ENCODE data around the gene BORCS5. TPM values are rescaled to one million over a fixed set of nuclear protein-coding genes. Genes with fewer than 3 reads are reported as not detected.

The BORCS5 gene
- total and polyA plus RNA-seq, 10 donors = 3.3 to 25.9 (median 14.9) TPM

DNA sequence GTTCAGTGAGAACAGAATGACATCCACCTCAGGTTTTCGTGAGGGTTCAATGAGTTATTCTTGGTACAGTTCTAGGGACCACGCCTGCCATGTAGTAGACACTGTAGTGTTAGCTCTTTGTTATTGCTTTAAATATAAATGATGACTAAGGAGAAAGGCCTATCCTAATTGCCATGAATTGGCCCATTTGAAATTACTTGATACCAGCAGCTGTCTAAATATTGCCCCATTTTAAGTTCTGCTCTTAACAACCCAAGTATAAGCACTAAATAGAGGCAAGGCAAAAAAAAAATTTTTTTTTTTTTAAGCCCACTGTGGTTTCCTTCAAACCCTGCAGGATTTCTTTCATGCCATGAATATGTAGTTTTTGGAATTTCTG, 84.5 kb downstream of the BORCS5 start:
- DNase-seq = no peak
- peaks cover 0 to 13% (median 3%) of the 10 kb centered on the region in 6 donors for H3K36me3 ChIP-seq
- no peak for TF ChIP-seq POLR2AphosphoS5 (IDR thresholded peaks at IDR 0.05)
- no peak for TF ChIP-seq POLR2A (IDR thresholded peaks at IDR 0.05)
- TF ChIP-seq, protein P1, sequence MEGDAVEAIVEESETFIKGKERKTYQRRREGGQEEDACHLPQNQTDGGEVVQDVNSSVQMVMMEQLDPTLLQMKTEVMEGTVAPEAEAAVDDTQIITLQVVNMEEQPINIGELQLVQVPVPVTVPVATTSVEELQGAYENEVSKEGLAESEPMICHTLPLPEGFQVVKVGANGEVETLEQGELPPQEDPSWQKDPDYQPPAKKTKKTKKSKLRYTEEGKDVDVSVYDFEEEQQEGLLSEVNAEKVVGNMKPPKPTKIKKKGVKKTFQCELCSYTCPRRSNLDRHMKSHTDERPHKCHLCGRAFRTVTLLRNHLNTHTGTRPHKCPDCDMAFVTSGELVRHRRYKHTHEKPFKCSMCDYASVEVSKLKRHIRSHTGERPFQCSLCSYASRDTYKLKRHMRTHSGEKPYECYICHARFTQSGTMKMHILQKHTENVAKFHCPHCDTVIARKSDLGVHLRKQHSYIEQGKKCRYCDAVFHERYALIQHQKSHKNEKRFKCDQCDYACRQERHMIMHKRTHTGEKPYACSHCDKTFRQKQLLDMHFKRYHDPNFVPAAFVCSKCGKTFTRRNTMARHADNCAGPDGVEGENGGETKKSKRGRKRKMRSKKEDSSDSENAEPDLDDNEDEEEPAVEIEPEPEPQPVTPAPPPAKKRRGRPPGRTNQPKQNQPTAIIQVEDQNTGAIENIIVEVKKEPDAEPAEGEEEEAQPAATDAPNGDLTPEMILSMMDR (IDR thresholded peaks at IDR 0.05 in 8 of 11, conservative IDR thresholded peaks at IDR 0.05 in 3 of 11) = no peak
- 94 to 98% (median 98%) methylated on average over 2 of the region's 2 CpGs for WGBS, 5 donors
- no peak overlapping the region for H3K4me3 ChIP-seq
- H3K9me3 ChIP-seq = no peaks in the 10 kb centered on the region
- H3K27ac ChIP-seq = peak overlapping the region; percentile 55 to 84 (median 76)
- intact Hi-C loops (cut with DNase I; ENCODE audit: low total_unique reads) = no loop called here
- H3K4me1 ChIP-seq = peaks cover 0 to 64% (median 28%) of the 10 kb centered on the region in 6 donors
- no peaks in the 10 kb centered on the region for H3K27me3 ChIP-seq (replicated peaks in 1 of 7)

GRCh38 chr12:12441843-12442461, 85.1 kb downstream of the BORCS5 start:
- H3K9me3 ChIP-seq = no peaks in the 10 kb centered on the region
- H3K4me3 ChIP-seq = no peak overlapping the region
- TF ChIP-seq, protein P1 (IDR thresholded peaks at IDR 0.05 in 8 of 11, conservative IDR thresholded peaks at IDR 0.05 in 3 of 11) = no peak
- peak in 1 of 3 donors; percentile 44 for TF ChIP-seq POLR2AphosphoS5 (IDR thresholded peaks at IDR 0.05)
- 33 to 43% (median 40%) methylated on average over 4 of the region's 4 CpGs for WGBS, 5 donors
- peaks cover 0 to 8% (median 2%) of the 10 kb centered on the region in 6 donors for H3K36me3 ChIP-seq
- no peak for DNase-seq
- intact Hi-C loops (cut with DNase I; ENCODE audit: low total_unique reads) = no loop called here
- H3K27me3 ChIP-seq (replicated peaks in 1 of 7) = no peaks in the 10 kb centered on the region
- peaks cover 0 to 69% (median 29%) of the 10 kb centered on the region in 6 donors for H3K4me1 ChIP-seq
- H3K27ac ChIP-seq = peak overlapping the region; percentile 55 to 84 (median 76)

DNA sequence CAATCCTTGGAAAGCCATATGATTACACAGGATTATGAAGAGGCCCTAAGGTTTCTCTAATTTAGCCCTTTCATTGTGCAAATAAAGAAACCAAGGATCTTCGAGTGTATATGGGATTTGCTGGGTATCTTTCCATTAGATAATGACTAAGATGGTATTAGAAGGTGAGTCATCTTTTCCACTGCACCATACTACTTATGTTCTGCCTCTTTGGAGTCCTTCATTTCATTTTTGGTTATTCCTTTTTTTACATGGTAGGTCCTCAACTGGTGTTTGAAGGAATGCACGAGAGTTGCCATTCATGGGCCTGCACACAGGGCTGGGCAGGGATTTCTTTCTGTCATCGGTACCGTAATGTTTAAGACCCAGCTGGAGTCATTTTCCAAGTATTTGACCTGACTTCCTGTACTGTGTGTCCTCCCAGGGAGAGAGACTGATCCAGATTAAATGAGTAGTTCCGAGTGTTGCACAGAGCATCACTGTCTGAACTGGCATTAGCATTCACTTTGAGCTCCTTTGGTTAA, 85.7 kb downstream of the BORCS5 start:
- H3K9me3 ChIP-seq = no peaks in the 10 kb centered on the region
- intact Hi-C loops (cut with DNase I; ENCODE audit: low total_unique reads) = no loop called here
- peak overlapping the region; percentile 0 to 84 (median 76) for H3K27ac ChIP-seq
- H3K36me3 ChIP-seq = peaks cover 0 to 2% (median 0%) of the 10 kb centered on the region in 6 donors
- DNase-seq = no peak
- peaks cover 0 to 76% (median 32%) of the 10 kb centered on the region in 6 donors for H3K4me1 ChIP-seq
- 61 to 77% (median 69%) methylated on average over 5 of the region's 5 CpGs for WGBS, 5 donors
- no peak for TF ChIP-seq POLR2A (IDR thresholded peaks at IDR 0.05)
- TF ChIP-seq POLR2AphosphoS5 (IDR thresholded peaks at IDR 0.05) = peak in 1 of 3 donors; percentile 55
- H3K27me3 ChIP-seq (replicated peaks in 1 of 7) = no peaks in the 10 kb centered on the region
- H3K4me3 ChIP-seq = no peak overlapping the region

DNA sequence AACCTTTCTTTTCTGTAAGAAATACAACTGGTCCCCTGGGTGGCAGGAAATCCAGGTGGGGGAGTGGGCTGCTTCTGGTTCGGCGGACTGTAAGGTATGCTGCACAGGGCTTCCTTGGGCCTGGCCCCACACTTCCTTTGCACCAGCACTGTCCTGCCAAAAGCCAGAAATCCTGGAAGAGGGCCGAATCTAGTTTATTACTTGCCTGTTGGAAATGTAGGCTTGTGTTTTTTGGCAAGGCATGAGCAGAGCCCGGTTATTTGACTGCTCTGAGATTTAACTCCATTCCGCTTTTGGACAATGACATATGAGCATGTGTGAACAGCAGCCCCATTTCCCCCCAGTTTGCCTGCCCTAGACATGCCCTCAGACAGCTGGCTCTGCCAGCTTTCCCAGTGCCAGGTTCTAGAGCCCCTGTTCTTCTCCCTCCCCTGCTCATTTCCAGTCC, 86.6 kb downstream of the BORCS5 start:
- Histone ChIP-seq H3K9me3 (no peaks in the 10 kb centered on the region), H3K4me3 (no peak overlapping the region), H3K4me1 (peaks cover 0 to 83% (median 32%) of the 10 kb centered on the region in 6 donors), H3K27ac (peak overlapping the region; percentile 0 to 84 (median 76)), H3K36me3 (no peaks in the 10 kb centered on the region), H3K27me3 (replicated peaks in 1 of 7) (no peaks in the 10 kb centered on the region)
- 56 to 76% (median 72%) methylated on average over 5 of the region's 5 CpGs for WGBS, 5 donors
- DNase-seq = no peak
- TF ChIP-seq, protein P1 (IDR thresholded peaks at IDR 0.05 in 8 of 11, conservative IDR thresholded peaks at IDR 0.05 in 3 of 11) = no peak
- TF ChIP-seq POLR2A (IDR thresholded peaks at IDR 0.05) (no peak), POLR2AphosphoS5 (IDR thresholded peaks at IDR 0.05) (no peak)
- intact Hi-C loops (cut with DNase I; ENCODE audit: low total_unique reads) = no loop called here
